WTC11 (cell line): ENCODE results near the gene PSKH1.

Experiments used
- ATF6 ChIP-seq: sonication (generic); formaldehyde crosslinking; IDR thresholded peaks from 2 replicates; pipeline ENCODE4 v1.8.1; 2023; ENCODE audit warnings: mild to moderate bottlenecking, missing genetic modification reagents
- CREB1 ChIP-seq: sonication (generic); formaldehyde crosslinking; IDR thresholded peaks from 2 replicates; pipeline ENCODE4 v1.8.0; 2023; ENCODE audit warnings: mild to moderate bottlenecking, missing genetic modification reagents
- CTCF ChIP-seq: fragments of 200-600 bp; IDR thresholded peaks from 2 replicates; pipeline ENCODE4 v1.8.0; 2022; ENCODE audit warnings: antibody characterized with exemption
- JUN ChIP-seq: sonication (generic); formaldehyde crosslinking; IDR thresholded peaks from 2 replicates; pipeline ENCODE4 v1.8.0; 2023; ENCODE audit warnings: mild to moderate bottlenecking, missing genetic modification reagents
- MAX ChIP-seq: sonication (generic); formaldehyde crosslinking; IDR thresholded peaks from 2 replicates; pipeline ENCODE4 v1.8.0; 2022; ENCODE audit warnings: mild to moderate bottlenecking, missing genetic modification reagents
- SOX15 ChIP-seq: fragments of 250-450 bp; sonication (Bioruptor Pico); IDR thresholded peaks from 2 replicates; pipeline ENCODE4 v1.9.0; 2021; ENCODE audit warnings: mild to moderate bottlenecking
- USF2 ChIP-seq: sonication (generic); formaldehyde crosslinking; IDR thresholded peaks from 2 replicates; pipeline ENCODE4 v1.8.1; 2023; ENCODE audit warnings: mild to moderate bottlenecking, missing genetic modification reagents, moderate library complexity
- ZNF121 ChIP-seq: sonication (generic); formaldehyde crosslinking; IDR thresholded peaks from 2 replicates; pipeline ENCODE4 v1.8.0; 2023; ENCODE audit warnings: missing genetic modification reagents
- ZNF138 ChIP-seq: sonication (generic); formaldehyde crosslinking; conservative IDR thresholded peaks from 2 replicates; pipeline ENCODE4 v1.8.1; 2022; ENCODE audit warnings: mild to moderate bottlenecking, moderate library complexity, missing genetic modification reagents
- ZNF232 ChIP-seq: sonication (generic); formaldehyde crosslinking; IDR thresholded peaks from 2 replicates; pipeline ENCODE4 v1.8.0; 2022; ENCODE audit warnings: mild to moderate bottlenecking, missing genetic modification reagents

GRCh38 chr16:67931712-67932461 is 38.8 kb downstream of the PSKH1 start, which contains the start of gene CTRL:
- TF ChIP-seq CTCF (no peak), MAX (CRISPR knock-in tag) (no peak), USF2 (CRISPR knock-in tag) (no peak), ZNF138 (CRISPR knock-in tag) (no peak), ZNF121 (no peak), ZNF232 (CRISPR knock-in tag) (no peak), SOX15 (CRISPR knock-in tag) (no peak), CREB1 (no peak), JUN (CRISPR knock-in tag) (no peak), ATF6 (CRISPR knock-in tag) (no peak)
